Suppressor macrophage treated with lipopolysaccharide for 1 hour (primary cell): Measurements from ENCODE around the gene TCP11L2.

Source experiments
- DNase-seq, 3 donors: peaks; one replicate each; pipeline ENCODE4 v3.0.0-alpha.2; 2020 to 2022

Gene TCP11L2

GRCh38 chr12:106302401-106303201 lies at the start of gene TCP11L2:
Gene TCP11L2, plus strand, starts transcription at chr12:106302733. Its CDS starts 8,343 bp downstream, at chr12:106311076.
- peak; percentile 84 to 96 (median 91) for DNase-seq

DNA sequence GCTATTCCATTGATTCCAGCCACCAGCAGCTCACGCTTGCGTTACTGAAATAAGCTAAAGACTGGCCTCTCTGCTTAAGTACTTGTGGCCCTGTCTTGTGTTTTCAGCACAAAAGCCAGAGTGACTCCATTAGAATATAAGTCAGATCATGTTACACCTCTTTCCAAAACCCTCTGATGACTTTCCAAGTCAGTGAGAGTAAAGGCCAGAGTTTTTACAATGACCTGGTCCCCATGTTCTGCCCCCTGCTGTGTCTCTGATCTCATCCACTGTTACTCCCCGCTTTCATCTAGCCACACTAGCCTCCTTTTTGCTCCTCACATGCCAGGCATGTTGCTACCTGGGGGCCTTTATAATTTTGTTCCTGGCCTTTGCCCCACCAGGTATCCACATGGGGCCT lies 47.8 kb upstream of the TCP11L2 start:
- DNase-seq: no peak

- DNase-seq: no peak
Measured at GRCh38 chr12:106255493-106255892, 47.0 kb upstream of the TCP11L2 start.

DNA sequence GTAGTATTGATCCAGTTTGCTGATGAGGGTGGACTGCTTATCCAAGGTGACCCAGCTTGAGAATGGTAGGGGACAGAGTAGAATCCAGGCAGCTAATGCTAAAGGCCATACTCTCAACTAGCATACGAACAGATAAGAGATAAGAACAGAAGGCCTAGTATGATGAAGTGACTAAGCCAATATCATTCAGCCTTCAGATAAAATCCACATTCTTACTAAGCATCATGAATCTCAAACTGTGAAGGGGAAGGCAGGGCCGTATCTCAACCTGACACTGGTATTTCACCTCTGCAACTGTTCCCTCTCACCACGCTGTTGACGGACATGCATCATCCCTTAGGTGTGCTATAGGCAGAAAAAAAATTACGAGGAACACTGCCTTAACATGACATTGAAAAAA lies 46.6 kb upstream of the TCP11L2 start:
- no peak for DNase-seq

DNA sequence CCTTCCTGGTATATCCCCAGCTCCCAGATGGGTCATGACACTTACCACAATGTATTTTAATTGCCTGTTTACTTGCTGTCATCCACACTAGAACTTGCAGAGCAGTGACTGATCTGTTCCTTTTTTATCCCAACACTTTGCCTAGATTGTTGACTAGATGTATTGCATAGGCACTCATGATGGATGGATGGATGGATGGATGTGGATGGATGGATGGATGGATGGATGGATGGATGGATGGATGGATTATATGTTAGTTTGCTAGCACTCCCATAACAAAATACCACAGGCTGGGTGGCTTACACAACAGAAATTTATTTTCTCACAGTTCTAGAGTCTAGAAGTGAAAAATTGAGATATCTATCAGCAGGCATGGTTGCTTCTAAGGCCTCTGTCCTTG lies 46.0 kb upstream of the TCP11L2 start:
- no peak for DNase-seq

GRCh38 chr12:106258226-106258625 lies 44.3 kb upstream of the TCP11L2 start:
- DNase-seq: no peak

DNA sequence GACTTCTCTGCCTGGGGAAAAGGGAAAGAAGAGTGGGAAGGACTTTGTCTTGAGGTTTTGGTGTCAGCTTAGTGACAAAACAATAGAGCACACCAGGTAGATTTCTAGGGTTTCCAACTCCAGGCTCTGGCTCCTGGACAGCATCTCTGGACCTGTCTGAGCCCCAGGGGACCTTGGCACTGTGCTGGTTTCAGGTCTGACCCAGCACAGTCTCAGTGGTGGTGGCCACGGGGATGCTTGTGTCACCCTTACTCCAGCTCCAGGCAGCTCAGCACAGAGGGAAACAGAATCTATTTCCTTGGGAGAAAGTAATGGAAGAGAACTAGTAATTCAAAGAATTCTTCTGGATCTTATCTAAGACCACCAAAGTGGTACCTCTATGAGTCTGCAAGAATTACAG lies 43.6 kb upstream of the TCP11L2 start:
- no peak for DNase-seq

- DNase-seq: peak in 2 of 3 donors; percentile 30 to 48
Measured at GRCh38 chr12:106265116-106265515, 37.4 kb upstream of the TCP11L2 start.

- no peak for DNase-seq
Measured at GRCh38 chr12:106267535-106267934, 35.0 kb upstream of the TCP11L2 start.

DNA sequence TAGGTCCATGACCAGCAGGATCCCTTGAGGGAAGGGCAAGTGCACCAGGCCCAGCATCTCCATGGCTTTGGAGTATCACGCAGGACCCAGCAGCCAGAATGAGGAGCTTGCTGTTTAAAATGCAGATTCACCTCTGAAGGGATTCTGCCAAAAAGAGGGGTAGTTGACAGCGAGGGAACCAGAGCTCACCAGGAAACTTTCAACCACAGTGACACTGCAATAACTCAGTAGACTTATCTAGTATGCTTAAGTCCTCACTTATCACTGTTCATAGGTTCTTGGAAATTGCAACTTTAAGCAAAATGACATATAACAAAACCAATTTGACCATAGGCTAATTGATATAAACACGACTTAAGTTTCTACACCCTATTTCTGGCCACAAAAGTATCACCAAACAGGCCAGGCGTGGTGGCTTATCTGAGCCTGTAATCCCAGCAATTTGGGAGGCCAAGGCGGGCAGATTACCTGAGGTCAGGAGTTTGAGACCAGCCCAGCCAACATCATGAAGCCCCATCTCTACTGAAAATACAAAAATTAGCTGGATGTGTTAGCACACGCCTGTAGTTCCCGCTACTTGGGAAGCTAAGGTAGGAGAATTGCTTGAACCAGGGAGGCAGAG lies 33.3 kb upstream of the TCP11L2 start:
- no peak for DNase-seq

DNA sequence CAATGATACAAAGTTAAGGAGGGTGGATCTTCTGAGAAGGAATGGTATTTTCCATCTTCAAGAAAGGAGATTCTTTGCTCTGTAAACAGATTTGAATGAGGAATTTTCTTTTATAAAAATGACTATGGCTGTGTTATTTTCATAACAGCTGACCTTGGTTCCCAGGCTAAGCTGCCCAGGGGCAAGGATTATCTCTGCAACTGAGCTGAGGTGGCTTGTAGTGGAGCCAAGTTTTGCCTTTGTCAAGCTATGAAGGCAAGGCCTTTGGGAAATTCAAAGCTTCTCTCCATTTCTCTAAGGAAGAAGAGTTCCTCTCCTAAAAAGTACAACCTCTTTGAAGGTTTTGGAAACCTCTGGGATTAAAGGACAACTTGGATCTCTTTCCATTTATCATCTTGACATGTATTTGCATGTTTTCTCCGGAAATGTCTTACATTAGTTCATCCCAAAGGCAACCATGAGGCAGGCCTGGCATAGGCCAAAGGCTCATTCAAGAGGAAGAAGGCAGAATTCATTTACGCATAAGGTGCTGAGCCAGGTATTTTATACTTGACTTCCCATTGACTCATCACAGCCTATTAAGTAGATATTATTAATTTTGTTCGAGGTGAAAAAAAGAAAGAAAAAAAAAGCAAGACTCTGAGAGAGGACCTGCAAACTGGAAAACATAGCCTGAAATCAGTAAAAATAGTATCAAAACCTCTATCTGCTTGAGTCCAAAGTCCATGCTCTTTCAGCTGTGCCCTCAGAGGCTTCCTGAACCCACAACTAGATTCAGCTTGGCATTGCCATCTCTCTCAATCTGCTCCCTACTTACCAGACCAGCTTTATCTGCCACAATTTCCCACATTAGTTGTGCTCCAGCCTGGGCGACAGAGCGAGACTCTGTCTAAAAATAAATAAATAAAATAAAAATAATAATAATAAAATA lies 30.7 kb upstream of the TCP11L2 start:
- no peak for DNase-seq

DNA sequence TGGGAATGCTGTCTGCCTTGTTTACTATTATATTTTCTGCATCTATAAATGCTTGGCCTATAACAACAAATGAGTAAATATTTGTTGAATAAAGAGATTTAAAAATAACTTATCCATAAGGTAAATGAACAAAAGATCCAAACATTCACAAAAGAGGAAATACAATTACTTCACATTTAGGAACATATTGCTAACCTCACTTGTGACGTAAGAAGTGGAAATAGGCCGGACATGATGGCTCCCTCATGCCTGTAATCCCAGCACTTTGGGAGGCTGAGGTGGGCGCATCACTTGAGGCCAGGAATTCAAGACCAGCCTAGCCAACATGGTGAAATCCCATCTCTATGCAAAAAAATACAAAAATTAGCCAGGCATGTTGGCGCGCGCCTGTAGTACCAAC lies 29.0 kb upstream of the TCP11L2 start:
- DNase-seq: peak; percentile 34 to 62 (median 55)

GRCh38 chr12:106274012-106274411 lies 28.5 kb upstream of the TCP11L2 start:
- DNase-seq: no peak

DNA sequence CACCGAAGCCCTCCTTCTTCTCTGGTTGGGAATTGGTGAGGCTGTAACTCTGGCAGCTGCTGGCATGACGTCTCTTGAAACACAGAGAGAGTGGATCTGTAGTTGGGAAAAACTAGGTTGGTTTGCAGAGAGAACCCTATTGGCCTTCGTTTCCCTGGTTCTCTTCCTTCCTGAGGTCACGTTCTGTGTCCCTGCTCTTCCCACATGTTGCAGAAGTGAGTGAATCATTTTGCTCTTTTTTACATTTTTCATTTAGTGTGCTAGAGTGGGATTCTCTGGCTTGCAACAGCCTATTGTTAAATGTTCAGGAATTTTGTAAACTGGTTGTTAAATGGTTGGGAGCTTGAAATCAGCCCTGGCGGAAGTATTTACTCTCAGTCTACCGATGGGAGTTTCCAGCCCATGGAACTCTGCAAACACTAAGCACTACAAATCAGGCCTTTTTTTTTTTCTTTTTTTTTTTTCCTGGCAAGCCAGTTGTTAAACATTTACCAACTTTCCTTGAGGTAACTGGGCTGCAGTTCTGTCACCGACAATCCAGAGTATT lies 27.9 kb upstream of the TCP11L2 start:
- DNase-seq: peak in 1 of 3 donors; percentile 19

DNA sequence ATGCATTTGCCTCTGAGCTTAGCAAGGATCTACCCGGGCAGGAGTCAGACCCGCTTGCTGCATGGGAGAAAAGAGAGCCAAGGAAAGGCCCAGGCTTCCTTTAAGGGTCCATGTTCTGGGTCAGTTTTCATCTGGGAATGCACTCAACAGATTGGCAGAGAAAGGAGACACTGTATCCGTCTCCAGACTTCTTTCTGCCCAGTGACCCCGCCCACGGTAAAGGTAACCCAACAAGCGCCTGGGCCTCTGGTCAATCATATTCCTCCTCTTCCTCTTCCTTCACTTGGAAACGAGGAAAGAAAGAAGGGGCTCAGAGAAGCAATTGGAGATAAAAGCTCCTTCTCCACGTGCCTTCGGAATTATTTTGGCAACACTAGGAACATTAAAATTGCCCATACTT lies 27.1 kb upstream of the TCP11L2 start:
- DNase-seq: no peak

- DNase-seq: no peak
Measured at GRCh38 chr12:106276032-106276740, 26.3 kb upstream of the TCP11L2 start.

DNA sequence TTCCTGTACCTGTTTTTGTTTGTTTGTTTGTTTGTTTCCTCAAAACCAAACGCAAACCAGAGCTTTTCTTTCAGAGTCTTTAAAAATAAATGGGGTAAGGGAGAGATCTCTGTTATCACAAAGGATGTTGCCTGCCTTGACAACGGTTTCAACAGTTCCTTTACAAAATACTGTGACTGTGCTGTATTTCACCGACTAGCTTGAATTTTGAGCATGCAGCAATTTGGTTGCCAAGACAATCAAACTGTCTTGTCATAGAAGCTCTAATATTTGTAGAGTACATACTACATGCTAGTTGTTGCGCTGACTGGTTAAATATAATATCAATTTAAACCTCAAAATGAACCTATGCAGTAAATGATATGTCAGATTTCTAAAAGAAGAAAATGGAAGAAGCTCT lies 22.4 kb upstream of the TCP11L2 start:
- DNase-seq: no peak

DNA sequence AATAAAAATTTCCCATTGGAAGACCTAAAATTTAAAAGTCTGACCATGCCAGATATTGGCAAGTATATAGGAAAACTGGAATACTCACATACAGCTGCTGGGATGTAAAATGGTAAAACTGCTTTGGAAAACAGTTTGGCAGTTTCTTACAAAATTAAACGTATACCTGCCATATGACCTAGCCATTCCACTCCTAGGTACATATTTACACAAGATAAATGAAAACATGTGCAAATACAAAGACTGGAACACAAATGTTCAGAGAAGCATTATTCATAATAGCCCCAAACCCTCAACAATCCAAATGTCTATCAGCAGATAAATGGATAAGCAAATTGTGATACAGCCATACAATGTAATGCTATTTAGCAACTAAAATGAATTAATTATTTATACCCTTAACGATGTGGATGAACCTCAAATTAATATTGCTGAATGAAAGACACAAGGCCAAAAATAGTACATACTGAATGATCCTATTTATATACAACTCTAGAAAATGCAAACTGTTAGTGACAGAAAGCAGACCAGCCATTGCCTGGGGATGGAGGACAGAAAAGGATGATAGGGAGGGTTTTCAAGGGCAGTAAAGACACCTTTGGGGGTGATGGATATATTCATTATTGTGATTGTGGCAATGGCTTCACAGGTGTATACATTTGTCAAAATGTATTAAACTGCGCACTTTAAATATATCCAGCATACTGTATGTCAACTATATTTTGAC lies 21.3 kb upstream of the TCP11L2 start:
- DNase-seq: no peak

DNA sequence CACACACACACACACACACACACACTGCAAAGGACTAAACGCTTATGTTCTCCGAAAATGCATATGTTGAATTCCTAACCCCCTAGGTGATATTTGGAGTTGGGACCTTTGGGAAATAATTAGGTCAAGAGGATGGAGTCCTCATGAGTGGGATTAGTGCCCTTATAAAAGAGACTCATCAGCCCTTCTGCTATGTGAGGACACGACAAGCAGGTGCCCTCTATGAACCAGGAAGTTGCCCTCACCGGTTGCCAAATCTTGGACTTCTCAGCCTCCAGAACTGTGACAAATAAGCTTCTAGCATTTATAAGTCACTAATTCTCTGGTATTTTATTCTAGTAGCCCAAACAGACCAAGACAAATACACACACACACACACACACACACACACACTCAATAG lies 20.7 kb upstream of the TCP11L2 start:
- DNase-seq: peak; percentile 47 to 53 (median 50)

GRCh38 chr12:106282457-106283097 lies 20.0 kb upstream of the TCP11L2 start:
- peak; percentile 80 to 88 (median 84) for DNase-seq
